Measurements from ENCODE around the gene MIA3. TPM values are rescaled to one million over a fixed set of nuclear protein-coding genes. Genes with fewer than 3 reads are reported as not detected.

The MIA3 gene, protein sequence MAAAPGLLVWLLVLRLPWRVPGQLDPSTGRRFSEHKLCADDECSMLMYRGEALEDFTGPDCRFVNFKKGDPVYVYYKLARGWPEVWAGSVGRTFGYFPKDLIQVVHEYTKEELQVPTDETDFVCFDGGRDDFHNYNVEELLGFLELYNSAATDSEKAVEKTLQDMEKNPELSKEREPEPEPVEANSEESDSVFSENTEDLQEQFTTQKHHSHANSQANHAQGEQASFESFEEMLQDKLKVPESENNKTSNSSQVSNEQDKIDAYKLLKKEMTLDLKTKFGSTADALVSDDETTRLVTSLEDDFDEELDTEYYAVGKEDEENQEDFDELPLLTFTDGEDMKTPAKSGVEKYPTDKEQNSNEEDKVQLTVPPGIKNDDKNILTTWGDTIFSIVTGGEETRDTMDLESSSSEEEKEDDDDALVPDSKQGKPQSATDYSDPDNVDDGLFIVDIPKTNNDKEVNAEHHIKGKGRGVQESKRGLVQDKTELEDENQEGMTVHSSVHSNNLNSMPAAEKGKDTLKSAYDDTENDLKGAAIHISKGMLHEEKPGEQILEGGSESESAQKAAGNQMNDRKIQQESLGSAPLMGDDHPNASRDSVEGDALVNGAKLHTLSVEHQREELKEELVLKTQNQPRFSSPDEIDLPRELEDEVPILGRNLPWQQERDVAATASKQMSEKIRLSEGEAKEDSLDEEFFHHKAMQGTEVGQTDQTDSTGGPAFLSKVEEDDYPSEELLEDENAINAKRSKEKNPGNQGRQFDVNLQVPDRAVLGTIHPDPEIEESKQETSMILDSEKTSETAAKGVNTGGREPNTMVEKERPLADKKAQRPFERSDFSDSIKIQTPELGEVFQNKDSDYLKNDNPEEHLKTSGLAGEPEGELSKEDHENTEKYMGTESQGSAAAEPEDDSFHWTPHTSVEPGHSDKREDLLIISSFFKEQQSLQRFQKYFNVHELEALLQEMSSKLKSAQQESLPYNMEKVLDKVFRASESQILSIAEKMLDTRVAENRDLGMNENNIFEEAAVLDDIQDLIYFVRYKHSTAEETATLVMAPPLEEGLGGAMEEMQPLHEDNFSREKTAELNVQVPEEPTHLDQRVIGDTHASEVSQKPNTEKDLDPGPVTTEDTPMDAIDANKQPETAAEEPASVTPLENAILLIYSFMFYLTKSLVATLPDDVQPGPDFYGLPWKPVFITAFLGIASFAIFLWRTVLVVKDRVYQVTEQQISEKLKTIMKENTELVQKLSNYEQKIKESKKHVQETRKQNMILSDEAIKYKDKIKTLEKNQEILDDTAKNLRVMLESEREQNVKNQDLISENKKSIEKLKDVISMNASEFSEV (N-terminal part only)
- 56.0 and 72.9 TPM in 2 replicates for total RNA-seq

DNA sequence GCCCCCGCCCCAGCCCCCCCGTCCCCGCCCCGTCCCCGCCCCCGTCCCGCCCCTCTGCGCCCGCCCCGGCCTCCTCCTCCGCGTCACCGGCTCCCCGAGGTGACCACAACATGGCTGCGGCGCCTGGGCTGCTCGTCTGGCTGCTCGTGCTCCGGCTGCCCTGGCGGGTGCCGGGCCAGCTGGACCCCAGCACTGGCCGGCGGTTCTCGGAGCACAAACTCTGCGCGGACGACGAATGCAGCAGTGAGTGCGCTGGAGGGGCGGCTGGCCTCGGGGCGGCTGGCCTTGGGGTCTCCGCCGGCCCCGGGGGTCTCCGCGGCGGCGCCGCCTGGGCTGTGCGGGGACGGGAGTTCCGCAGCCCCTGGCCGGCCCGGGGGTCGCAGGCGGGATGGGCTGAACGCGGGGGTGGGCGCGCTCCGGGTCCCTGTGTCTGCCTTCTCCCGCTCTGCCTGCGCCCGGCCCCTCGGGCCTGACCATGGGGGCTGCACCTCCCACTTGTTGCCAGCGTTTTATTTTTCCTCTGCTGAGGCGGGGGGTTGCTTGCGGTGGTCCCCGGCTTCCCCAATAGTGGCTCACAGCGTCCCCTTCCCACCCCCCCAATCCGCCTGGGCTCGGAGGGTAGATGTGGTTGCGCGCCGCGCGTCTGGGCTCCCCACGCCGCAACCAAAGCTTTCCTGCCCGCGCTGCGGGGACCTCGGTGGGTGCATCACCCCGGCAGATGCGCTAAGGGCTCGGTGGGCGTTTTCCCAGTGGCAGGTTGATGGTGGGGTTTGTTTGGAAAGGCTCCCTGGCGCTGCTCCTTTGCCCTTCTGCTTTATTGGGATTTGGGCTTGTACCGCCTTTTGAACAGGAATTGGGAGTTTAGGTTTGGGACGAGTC is at the start of gene MIA3:
MIA3 (plus strand) TSS at position 97 of the 879 bp plus-strand sequence; CDS start at position 111, 14 bp downstream.

DNA sequence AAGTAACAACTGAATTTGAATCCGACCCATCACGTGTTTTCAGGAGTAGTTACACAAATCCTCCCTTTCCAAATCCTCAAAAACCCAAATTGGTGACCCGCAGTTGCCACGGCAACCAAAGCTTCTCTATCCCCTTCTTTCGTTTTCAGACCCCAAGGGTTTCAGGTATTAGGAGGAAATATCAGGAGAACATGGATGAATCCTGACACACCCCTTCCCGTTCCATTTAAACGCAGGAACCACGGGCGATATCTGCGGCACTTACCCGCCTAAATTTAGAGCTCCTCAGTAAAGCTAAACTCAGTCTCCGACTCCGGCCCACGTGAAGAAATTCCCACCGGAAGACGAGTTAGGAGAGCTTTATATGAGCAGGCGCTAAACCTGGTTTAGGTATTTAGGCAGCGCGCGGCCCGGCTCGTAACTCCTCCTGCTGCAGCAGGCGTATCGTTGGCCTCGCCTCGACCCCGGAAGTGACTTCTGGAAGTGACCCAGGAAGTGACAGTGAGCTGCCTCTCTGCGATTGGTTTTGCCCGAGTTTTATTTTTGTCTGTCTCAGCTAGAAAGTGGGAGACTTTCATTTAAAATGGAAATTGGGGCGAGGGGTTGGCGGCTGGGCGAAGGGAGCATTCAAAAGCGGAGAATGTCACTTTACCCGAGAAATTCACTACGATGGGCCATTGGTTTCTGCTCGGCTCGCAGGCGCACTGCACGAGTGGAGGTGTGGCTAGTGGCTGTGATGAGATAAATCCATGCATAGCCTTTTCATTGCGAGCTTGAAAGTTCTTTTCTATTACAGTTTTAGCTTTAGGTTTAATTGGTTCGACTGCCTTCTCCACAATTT is 28.2 kb upstream of the MIA3 start, which contains the start of gene TAF1A:
TAF1A (minus strand) TSS at position 472 of the 841 bp plus-strand sequence.

DNA sequence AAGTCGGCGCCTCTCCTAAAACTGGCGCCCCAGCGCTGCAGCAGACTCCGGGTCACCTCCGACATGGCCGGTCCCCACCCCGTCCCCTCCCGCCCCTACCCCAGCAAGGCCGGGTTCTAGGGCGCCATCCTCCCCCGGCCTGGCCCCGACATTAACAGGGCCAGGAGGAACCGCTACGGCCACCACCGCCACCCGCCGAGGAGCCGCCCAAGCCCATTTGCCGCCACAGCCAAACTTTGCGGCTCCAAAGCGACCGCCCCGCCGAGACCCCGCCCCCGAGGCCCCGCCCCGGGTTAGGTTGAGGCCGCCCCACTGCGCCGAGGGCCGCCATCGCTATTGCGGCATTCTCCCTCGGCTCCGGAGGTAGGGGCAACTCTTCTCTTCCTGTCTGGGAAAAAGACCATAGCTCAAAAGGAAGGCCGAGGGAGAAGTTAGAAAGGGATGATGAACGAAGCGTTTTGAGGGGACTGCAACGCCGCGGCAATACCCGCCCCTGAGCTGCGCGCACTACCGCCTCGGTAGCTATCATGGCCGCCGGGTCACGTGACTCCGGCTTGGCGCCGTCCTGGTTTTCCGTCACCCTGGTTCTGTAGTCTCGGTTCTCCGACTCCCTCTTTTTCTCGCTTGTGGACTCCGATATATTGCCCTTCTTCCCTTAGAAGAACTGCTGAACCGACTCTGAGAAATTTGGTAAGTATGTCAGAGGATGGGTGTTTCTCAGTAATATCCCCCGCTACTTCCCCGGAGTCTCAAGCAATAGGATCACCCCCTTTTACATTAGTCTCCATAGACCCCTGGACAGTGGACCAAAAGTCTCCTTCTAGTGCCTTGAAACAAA is 94.6 kb downstream of the MIA3 start, which contains the start of the genes AIDA and BROX:
AIDA (minus strand) TSS at position 239 of the 838 bp plus-strand sequence; CDS start at position 65, 174 bp downstream.
BROX (plus strand) TSS at position 312 of the 838 bp plus-strand sequence. CDS start 3,136 bp downstream, outside the sequence.

Other genes starting within 250 kb of the MIA3 start
- 1.8 and 3.9 TPM in 2 replicates for gene HHIPL2, start 70.0 kb upstream of the MIA3 start, total RNA-seq
- gene TAF1A, start 28.2 kb upstream of the MIA3 start, total RNA-seq = 10.7 TPM in 2 replicates
- 60.7 and 62.1 TPM in 2 replicates for gene AIDA, start 94.4 kb downstream of the MIA3 start, total RNA-seq
- 75.5 and 93.6 TPM in 2 replicates for gene BROX, start 94.5 kb downstream of the MIA3 start, total RNA-seq
- gene FAM177B, start 119.1 kb downstream of the MIA3 start, total RNA-seq = not detected in 2 replicates
- 5.7 and 5.8 TPM in 2 replicates for gene DISP1, start 196.9 kb downstream of the MIA3 start, total RNA-seq

Data from hair follicle dermal papilla cell (primary cell).